DOHH2 (cell line): Measurements from ENCODE around the gene ZWILCH.

Experiments used
- H3F3A ChIP-seq: fragments of 200-600 bp; sonication (generic), shearing (Covaris generic); 2 replicates; pipeline ENCODE4 v1.6.0; 2016; ENCODE audit warnings: antibody characterized with exemption, mild to moderate bottlenecking; ENCODE audit not compliant: control insufficient read depth, insufficient read depth
- H3K27ac ChIP-seq: fragments of 200-600 bp; sonication (generic); 2 replicates; pipeline ENCODE4 v1.5.1; 2014; ENCODE audit warnings: low read depth, mild to moderate bottlenecking, low read length, moderate library complexity
- H3K27me3 ChIP-seq: fragments of 200-600 bp; sonication (generic); 2 replicates; pipeline ENCODE4 v1.6.1; 2014; ENCODE audit warnings: mild to moderate bottlenecking, low read length, mixed read lengths; ENCODE audit not compliant: control insufficient read depth
- H3K36me3 ChIP-seq: fragments of 200-600 bp; sonication (generic); 2 replicates; pipeline ENCODE4 v1.6.1; 2014; ENCODE audit warnings: mild to moderate bottlenecking, low read length, moderate library complexity, mixed read lengths; ENCODE audit not compliant: control insufficient read depth
- H3K4me1 ChIP-seq: fragments of 200-600 bp; sonication (generic); 2 replicates; pipeline ENCODE4 v1.6.1; 2014; ENCODE audit warnings: mild to moderate bottlenecking, low read length, mixed read lengths; ENCODE audit not compliant: control insufficient read depth
- H3K4me2 ChIP-seq: fragments of 200-600 bp; sonication (generic); 2 replicates; pipeline ENCODE4 v1.6.0; 2014; ENCODE audit warnings: mild to moderate bottlenecking, low read length, moderate library complexity
- H3K4me3 ChIP-seq: fragments of 200-600 bp; sonication (generic); 2 replicates; pipeline ENCODE4 v1.5.1; 2014; ENCODE audit warnings: mild to moderate bottlenecking, low read length, mixed read lengths
- H3K79me2 ChIP-seq: fragments of 200-600 bp; sonication (generic); 2 replicates; pipeline ENCODE4 v1.6.1; 2014; ENCODE audit warnings: mild to moderate bottlenecking, low read length, mixed read lengths; ENCODE audit not compliant: control insufficient read depth
- H3K9me2 ChIP-seq: fragments of 200-600 bp; sonication (generic); replicated peaks from 2 replicates; pipeline ENCODE4 v1.6.1; 2014; ENCODE audit warnings: mild to moderate bottlenecking, low read length, mixed read lengths; ENCODE audit not compliant: control insufficient read depth
- H3K9me3 ChIP-seq: fragments of 200-600 bp; sonication (generic); 2 replicates; pipeline ENCODE4 v1.6.1; 2014; ENCODE audit warnings: antibody characterized with exemption, low read length, mixed read lengths; ENCODE audit not compliant: control insufficient read depth, insufficient read depth
- H4K20me1 ChIP-seq: fragments of 200-600 bp; sonication (generic); 2 replicates; pipeline ENCODE4 v1.6.0; 2014; ENCODE audit warnings: low read depth, mild to moderate bottlenecking, antibody characterized with exemption, low read length, moderate library complexity; ENCODE audit not compliant: control insufficient read depth, insufficient read depth
- CTCF ChIP-seq: fragments of 200-600 bp; sonication (generic); IDR thresholded peaks from one replicate; pipeline ENCODE4 v1.5.1; 2014; ENCODE audit warnings: antibody characterized with exemption, mild to moderate bottlenecking, low read depth, low read length; ENCODE audit not compliant: poor library complexity, severe bottlenecking
- EZH2phosphoT487 ChIP-seq: fragments of 200-600 bp; sonication (generic); IDR thresholded peaks from 2 replicates; pipeline ENCODE4 v1.6.1; 2017; ENCODE audit warnings: borderline replicate concordance, mild to moderate bottlenecking, antibody characterized with exemption, low read length, moderate library complexity, mixed read lengths

ZWILCH gene

GRCh38 chr15:66481107-66481856 lies 23.8 kb upstream of the ZWILCH start:
- Histone ChIP-seq H3K9me3 (no peaks in the 10 kb centered on the region), H3K36me3 (peaks cover 53% of the 10 kb centered on the region), H3K4me1 (no peaks in the 10 kb centered on the region), H3K4me3 (no peak overlapping the region), H3F3A (no peaks in the 10 kb centered on the region), H3K27me3 (no peaks in the 10 kb centered on the region), H3K27ac (no peak overlapping the region), H3K79me2 (peaks cover 4% of the 10 kb centered on the region; the same call in 1 of the 2 replicates), H4K20me1 (no peaks in the 10 kb centered on the region), H3K9me2 (no peaks in the 10 kb centered on the region), H3K4me2 (no peak overlapping the region)
- TF ChIP-seq CTCF, result no peak
- no peak for TF ChIP-seq EZH2phosphoT487

GRCh38 chr15:66482539-66482938 lies 22.6 kb upstream of the ZWILCH start:
- H3K9me3 ChIP-seq, result no peaks in the 10 kb centered on the region
- H3F3A ChIP-seq, result no peaks in the 10 kb centered on the region
- TF ChIP-seq CTCF, result no peak
- TF ChIP-seq EZH2phosphoT487, result no peak
- no peaks in the 10 kb centered on the region for H4K20me1 ChIP-seq
- H3K4me1 ChIP-seq, result no peaks in the 10 kb centered on the region
- no peaks in the 10 kb centered on the region for H3K9me2 ChIP-seq
- no peak overlapping the region for H3K27ac ChIP-seq
- no peak overlapping the region for H3K4me3 ChIP-seq
- peaks cover 63% of the 10 kb centered on the region for H3K36me3 ChIP-seq
- H3K79me2 ChIP-seq, result 0 out of 2 replicates have a peak, but pooled peaks cover 4% of the 10 kb centered on the region
- no peaks in the 10 kb centered on the region for H3K27me3 ChIP-seq
- H3K4me2 ChIP-seq, result no peak overlapping the region

- TF ChIP-seq EZH2phosphoT487 (no peak), CTCF (no peak)
- peaks cover 68% of the 10 kb centered on the region for H3K36me3 ChIP-seq
These were observed 22.0 kb upstream of the ZWILCH start for GRCh38 chr15:66483131-66483566.

More at GRCh38 chr15:66483131-66483566, 22.0 kb upstream of the ZWILCH start:
- Histone ChIP-seq H3K4me3 (no peak overlapping the region), H4K20me1 (no peaks in the 10 kb centered on the region), H3K4me1 (no peaks in the 10 kb centered on the region), H3K27me3 (no peaks in the 10 kb centered on the region), H3F3A (peaks cover 5% of the 10 kb centered on the region; the same call in 1 of the 2 replicates), H3K4me2 (no peak overlapping the region), H3K27ac (no peak overlapping the region), H3K9me3 (no peaks in the 10 kb centered on the region), H3K79me2 (0 out of 2 replicates have a peak, but pooled peaks cover 4% of the 10 kb centered on the region), H3K9me2 (no peaks in the 10 kb centered on the region)
